PC-9 (cell line): ENCODE measurements around the gene CLTRN.

Experiments
- EZH2 ChIP-seq: fragments of 200-600 bp; sonication (generic); IDR thresholded peaks from 2 replicates; pipeline ENCODE4 v1.8.0; 2017; ENCODE audit warnings: antibody characterized with exemption, low read depth
- TF ChIP-seq, protein P1 (sequence below): fragments of 200-600 bp; sonication (generic); conservative IDR thresholded peaks from 2 replicates; pipeline ENCODE4 v1.6.1; 2017; ENCODE audit warnings: mixed run types, antibody characterized with exemption, mild to moderate bottlenecking, moderate library complexity

GRCh38 chrX:15599461-15599860, 65.1 kb downstream of the CLTRN start:
- TF ChIP-seq, protein P1, sequence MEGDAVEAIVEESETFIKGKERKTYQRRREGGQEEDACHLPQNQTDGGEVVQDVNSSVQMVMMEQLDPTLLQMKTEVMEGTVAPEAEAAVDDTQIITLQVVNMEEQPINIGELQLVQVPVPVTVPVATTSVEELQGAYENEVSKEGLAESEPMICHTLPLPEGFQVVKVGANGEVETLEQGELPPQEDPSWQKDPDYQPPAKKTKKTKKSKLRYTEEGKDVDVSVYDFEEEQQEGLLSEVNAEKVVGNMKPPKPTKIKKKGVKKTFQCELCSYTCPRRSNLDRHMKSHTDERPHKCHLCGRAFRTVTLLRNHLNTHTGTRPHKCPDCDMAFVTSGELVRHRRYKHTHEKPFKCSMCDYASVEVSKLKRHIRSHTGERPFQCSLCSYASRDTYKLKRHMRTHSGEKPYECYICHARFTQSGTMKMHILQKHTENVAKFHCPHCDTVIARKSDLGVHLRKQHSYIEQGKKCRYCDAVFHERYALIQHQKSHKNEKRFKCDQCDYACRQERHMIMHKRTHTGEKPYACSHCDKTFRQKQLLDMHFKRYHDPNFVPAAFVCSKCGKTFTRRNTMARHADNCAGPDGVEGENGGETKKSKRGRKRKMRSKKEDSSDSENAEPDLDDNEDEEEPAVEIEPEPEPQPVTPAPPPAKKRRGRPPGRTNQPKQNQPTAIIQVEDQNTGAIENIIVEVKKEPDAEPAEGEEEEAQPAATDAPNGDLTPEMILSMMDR: no peak
- TF ChIP-seq EZH2: no peak
